ENCODE results near the gene TPGS1.

TPGS1 gene

GRCh38 chr19:485077-485476, 22.2 kb upstream of the TPGS1 start:
- H3K4me3 ChIP-seq (ENCODE audit: low read depth, low read length) = no peak overlapping the region
- TF ChIP-seq, protein P1, sequence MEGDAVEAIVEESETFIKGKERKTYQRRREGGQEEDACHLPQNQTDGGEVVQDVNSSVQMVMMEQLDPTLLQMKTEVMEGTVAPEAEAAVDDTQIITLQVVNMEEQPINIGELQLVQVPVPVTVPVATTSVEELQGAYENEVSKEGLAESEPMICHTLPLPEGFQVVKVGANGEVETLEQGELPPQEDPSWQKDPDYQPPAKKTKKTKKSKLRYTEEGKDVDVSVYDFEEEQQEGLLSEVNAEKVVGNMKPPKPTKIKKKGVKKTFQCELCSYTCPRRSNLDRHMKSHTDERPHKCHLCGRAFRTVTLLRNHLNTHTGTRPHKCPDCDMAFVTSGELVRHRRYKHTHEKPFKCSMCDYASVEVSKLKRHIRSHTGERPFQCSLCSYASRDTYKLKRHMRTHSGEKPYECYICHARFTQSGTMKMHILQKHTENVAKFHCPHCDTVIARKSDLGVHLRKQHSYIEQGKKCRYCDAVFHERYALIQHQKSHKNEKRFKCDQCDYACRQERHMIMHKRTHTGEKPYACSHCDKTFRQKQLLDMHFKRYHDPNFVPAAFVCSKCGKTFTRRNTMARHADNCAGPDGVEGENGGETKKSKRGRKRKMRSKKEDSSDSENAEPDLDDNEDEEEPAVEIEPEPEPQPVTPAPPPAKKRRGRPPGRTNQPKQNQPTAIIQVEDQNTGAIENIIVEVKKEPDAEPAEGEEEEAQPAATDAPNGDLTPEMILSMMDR (IDR thresholded peaks at IDR 0.05; ENCODE audit: low read depth, low read length) = no peak
- no peak for DNase-seq (ENCODE audit: low read depth, low spot score)
- in situ Hi-C loops (cut with HindIII; ENCODE audit: low sequenced_read_pairs) = no loop called here

DNA sequence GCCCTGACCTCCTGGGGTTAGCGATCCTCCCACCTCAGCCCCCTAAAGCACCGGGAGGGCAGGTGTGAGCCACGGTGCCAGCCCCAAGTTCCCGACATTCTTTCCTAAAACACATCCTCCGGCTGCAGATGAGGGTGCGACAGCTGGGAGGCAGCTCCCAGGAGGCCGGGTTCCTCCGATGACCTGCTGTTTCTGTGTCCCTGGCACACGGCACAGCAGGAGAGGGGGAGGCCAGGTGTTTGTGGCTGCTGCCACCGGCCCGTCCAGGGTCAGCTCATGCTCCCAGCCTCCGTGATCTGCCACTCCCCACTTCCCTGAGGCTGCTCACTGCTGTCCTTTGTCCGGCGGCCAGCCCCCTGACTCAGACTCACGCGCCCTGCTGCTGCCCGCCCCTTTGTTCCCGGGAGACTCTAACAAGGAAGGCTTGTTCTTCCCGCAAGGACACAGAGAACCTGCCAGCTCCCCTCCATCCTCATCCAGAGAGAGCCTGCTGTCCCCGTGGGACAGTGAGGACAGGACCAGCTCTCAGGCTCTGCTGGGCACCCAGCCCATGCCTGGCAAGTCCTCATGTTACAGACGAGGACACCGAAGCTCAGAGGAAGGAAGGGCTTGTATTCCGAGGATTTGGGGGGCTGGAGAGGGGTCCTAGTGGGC, 21.6 kb upstream of the TPGS1 start:
- peak; percentile 61 for DNase-seq (ENCODE audit: low read depth, low spot score)
- in situ Hi-C loops (cut with HindIII; ENCODE audit: low sequenced_read_pairs) = no loop called here
- TF ChIP-seq, protein P1 (IDR thresholded peaks at IDR 0.05; ENCODE audit: low read depth, low read length) = no peak
- no peak overlapping the region for H3K4me3 ChIP-seq (ENCODE audit: low read depth, low read length)

DNA sequence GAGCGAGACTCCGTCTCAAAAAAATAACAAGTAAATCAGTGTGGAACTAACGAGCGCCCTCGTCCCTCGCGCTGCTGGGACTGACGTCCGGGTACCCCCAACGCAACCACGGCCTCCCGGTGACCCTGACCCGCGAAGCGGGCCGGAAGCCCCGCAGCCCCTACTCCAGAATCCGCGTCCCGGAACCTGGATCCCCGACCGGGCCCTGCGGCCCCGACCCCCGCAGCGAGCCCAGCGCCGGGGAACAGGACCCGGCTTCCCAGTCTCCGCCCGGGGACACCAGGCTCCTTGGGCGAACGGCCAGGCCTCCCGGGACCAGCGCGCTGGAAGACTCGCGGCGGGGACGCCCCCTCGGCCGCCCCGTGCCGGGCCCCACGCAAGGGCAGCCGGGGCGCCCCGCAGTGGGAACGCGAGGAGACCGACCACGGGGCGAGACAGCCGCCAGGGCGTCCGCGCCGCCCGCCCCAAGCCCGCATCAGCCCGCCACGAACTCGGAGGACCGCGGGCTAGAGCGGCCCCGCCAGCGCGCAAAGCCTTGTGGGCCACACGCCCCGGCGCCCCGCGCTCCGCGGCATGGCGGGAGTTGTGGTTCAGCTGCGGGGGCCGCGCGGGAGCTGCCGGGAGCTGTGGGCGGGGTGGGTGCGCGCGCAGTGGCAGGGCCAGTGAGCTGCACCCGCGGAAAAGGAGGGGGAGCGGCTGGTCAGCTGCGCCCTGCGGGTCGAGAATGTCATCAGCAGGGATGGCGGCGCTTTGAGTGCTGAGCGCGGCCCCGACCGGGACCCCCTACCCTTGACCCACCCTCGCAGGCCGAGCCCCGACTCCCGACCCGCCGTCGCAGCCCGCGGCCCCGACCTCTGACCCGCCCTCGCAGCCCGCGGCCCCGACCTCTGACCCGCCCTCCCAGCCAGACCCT, 18.5 kb upstream of the TPGS1 start:
- peak overlapping the region; percentile 70 for H3K4me3 ChIP-seq (ENCODE audit: low read depth, low read length)
- in situ Hi-C loops (cut with HindIII; ENCODE audit: low sequenced_read_pairs) = no loop called here
- TF ChIP-seq, protein P1 (IDR thresholded peaks at IDR 0.05; ENCODE audit: low read depth, low read length) = no peak
- DNase-seq (ENCODE audit: low read depth, low spot score) = peak; percentile 95

GRCh38 chr19:489418-490196, 17.7 kb upstream of the TPGS1 start:
- TF ChIP-seq, protein P1 (IDR thresholded peaks at IDR 0.05; ENCODE audit: low read depth, low read length) = no peak
- in situ Hi-C loops (cut with HindIII; ENCODE audit: low sequenced_read_pairs) = no loop called here
- DNase-seq (ENCODE audit: low read depth, low spot score) = peak; percentile 13
- peak overlapping the region; percentile 70 for H3K4me3 ChIP-seq (ENCODE audit: low read depth, low read length)

DNA sequence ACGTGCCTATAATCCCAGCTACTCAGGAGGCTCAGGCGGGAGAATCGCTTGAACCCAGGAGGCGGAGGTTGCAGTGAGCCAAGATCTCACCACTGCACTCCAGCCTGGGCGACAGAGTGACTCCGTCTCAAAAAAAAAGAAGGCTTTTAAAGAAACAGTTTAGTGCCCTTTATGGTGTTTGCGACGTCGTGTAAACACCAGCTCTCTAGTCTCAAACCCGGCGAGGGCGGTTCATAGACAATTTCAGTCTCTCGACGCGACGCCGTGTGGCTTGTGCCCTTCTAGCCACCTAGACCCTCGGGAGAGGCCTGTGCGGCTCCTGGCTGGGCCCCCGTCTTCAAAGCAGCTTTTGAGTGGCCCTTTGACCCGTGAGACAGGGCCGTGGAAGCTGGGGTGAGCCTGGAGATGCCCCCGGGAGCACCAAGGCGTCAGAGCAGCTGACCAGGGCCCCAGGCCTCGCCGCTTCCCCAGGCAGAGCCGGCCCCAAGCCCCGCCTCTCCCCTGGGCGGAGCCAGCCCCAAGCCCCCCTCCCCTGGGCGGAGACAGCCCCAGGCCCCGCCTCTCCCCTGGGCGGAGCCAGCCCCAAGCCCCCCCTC, 16.1 kb upstream of the TPGS1 start:
- no peak for DNase-seq (ENCODE audit: low read depth, low spot score)
- in situ Hi-C loops (cut with HindIII; ENCODE audit: low sequenced_read_pairs) = no loop called here
- TF ChIP-seq, protein P1 (IDR thresholded peaks at IDR 0.05; ENCODE audit: low read depth, low read length) = no peak
- H3K4me3 ChIP-seq (ENCODE audit: low read depth, low read length) = no peak overlapping the region

DNA sequence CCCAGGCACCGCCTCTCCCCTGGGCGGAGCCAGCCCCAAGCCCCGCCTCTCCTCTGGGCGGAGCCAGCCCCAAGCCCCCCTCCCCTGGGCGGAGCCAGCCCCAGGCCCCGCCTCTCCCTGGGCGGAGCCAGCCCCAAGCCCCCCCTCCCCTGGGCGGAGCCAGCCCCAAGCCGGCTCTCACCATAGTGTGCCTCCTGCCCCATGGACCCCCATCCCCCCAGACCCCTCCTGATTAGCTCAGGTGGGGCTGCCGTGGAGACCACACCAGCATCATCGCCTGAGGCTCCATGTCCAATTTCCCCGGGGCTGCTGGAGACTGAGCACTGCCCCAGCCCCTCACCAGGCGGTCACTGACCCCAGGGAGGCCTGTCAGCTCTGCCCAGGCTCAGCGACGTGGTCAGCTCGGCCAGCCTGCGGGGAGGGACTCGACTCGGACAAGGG, 15.2 kb upstream of the TPGS1 start:
- TF ChIP-seq, protein P1 (IDR thresholded peaks at IDR 0.05; ENCODE audit: low read depth, low read length) = no peak
- DNase-seq (ENCODE audit: low read depth, low spot score) = no peak
- no peak overlapping the region for H3K4me3 ChIP-seq (ENCODE audit: low read depth, low read length)
- in situ Hi-C loops (cut with HindIII; ENCODE audit: low sequenced_read_pairs) = no loop called here
